HG02981 (cell line): ENCODE results near the gene MMD.
"Not testable (repeated sequence)": the region's sequence is repeated elsewhere in the genome, so short reads cannot be mapped to it uniquely, and the experiment has no call there.

ENCODE experiments used
- ATAC-seq: cut with Tn5 transposase; IDR thresholded peaks from one replicate; pipeline ENCODE4 v1.9.1; 2021; ENCODE audit warnings: mild to moderate bottlenecking, moderate library complexity; ENCODE audit not compliant: unreplicated experiment

The MMD gene

GRCh38 chr17:55398689-55399088, 22.9 kb downstream of the MMD start:
- ATAC-seq: no peak

- ATAC-seq: no peak
These were observed 25.7 kb downstream of the MMD start for GRCh38 chr17:55395803-55396505.

GRCh38 chr17:55394357-55395021, 27.1 kb downstream of the MMD start:
- ATAC-seq: no peak

GRCh38 chr17:55391764-55392467, 29.7 kb downstream of the MMD start:
- no peak for ATAC-seq

GRCh38 chr17:55391244-55391757, 30.3 kb downstream of the MMD start:
- ATAC-seq: no peak

GRCh38 chr17:55390364-55390977, 31.2 kb downstream of the MMD start:
- no peak for ATAC-seq

- not testable (repeated sequence) for ATAC-seq
These were observed 31.9 kb downstream of the MMD start for GRCh38 chr17:55389715-55390114.

- ATAC-seq: no peak
These were observed 32.8 kb downstream of the MMD start for GRCh38 chr17:55388842-55389241.

- ATAC-seq: no peak
These were observed 34.8 kb downstream of the MMD start for GRCh38 chr17:55386796-55387332.

- ATAC-seq: no peak
These were observed 36.9 kb downstream of the MMD start for GRCh38 chr17:55384643-55385232.

GRCh38 chr17:55383771-55384642, 37.6 kb downstream of the MMD start:
- ATAC-seq: no peak

- ATAC-seq: no peak
These were observed 40.4 kb downstream of the MMD start for GRCh38 chr17:55381017-55381770.

- no peak for ATAC-seq
These were observed 43.9 kb downstream of the MMD start for GRCh38 chr17:55377671-55378275.

- no peak for ATAC-seq
These were observed 52.9 kb downstream of the MMD start for GRCh38 chr17:55368706-55369105.

- no peak for ATAC-seq
These were observed 55.6 kb downstream of the MMD start for GRCh38 chr17:55366020-55366481.

- ATAC-seq: no peak
These were observed 58.6 kb downstream of the MMD start for GRCh38 chr17:55363033-55363432.

- no peak for ATAC-seq
These were observed 60.7 kb downstream of the MMD start for GRCh38 chr17:55360971-55361370.
